Astrocyte of the cerebellum (primary cell): Measurements from ENCODE around the gene ZFAND3.

Source experiments
- DNase-seq: peaks from one replicate; pipeline ENCODE4 v3.0.0-alpha.2; 2011; ENCODE audit warnings: low read depth
- H3K4me3 ChIP-seq: 2 replicates; pipeline ENCODE4 v1.5.1; 2011; ENCODE audit warnings: mild to moderate bottlenecking, low read depth, low read length, moderate library complexity
- CTCF ChIP-seq: IDR thresholded peaks from 2 replicates; pipeline ENCODE4 v1.5.1; 2012; ENCODE audit warnings: low read length, low read depth, moderate library complexity, mild to moderate bottlenecking; ENCODE audit errors: missing control alignments
- in situ Hi-C: cut with HindIII; loops from 2 replicates; pipeline ENCODE4 v1.10.0; 2017; ENCODE audit warnings: low sequenced_read_pairs

ZFAND3 gene

GRCh38 chr6:37806213-37806612 lies 13.3 kb upstream of the ZFAND3 start:
- in situ Hi-C loops = no loop called here
- no peak overlapping the region for H3K4me3 ChIP-seq
- no peak for DNase-seq
- TF ChIP-seq CTCF = no peak

- in situ Hi-C loops = no loop called here
- H3K4me3 ChIP-seq = no peak overlapping the region
- DNase-seq = no peak
- TF ChIP-seq CTCF = no peak
Measured at GRCh38 chr6:37807656-37808055, 11.9 kb upstream of the ZFAND3 start.

- no peak overlapping the region for H3K4me3 ChIP-seq
- peak; percentile 39 for DNase-seq
- in situ Hi-C loops = no loop called here
- no peak for TF ChIP-seq CTCF
Measured at GRCh38 chr6:37809197-37809543, 10.4 kb upstream of the ZFAND3 start.

GRCh38 chr6:37812841-37813240 lies 6.7 kb upstream of the ZFAND3 start:
- H3K4me3 ChIP-seq = no peak overlapping the region
- DNase-seq = no peak
- in situ Hi-C loops = no loop called here
- no peak for TF ChIP-seq CTCF

GRCh38 chr6:37814374-37814773 lies 5.2 kb upstream of the ZFAND3 start:
- TF ChIP-seq CTCF = no peak
- DNase-seq = no peak
- no peak overlapping the region for H3K4me3 ChIP-seq
- in situ Hi-C loops = no loop called here

- no peak for TF ChIP-seq CTCF
- DNase-seq = no peak
- H3K4me3 ChIP-seq = no peak overlapping the region
- in situ Hi-C loops = no loop called here
Measured at GRCh38 chr6:37816599-37817375, 2.7 kb upstream of the ZFAND3 start.
